Neural progenitor cell (in vitro differentiated cells): ENCODE data around the gene RCAN1.
A peak's percentile ranks its signal among the peaks of the same experiment; 100 is the strongest.

ENCODE experiments used
- CTCF ChIP-seq: fragments of 200-600 bp; sonication (generic); IDR thresholded peaks from 2 replicates; pipeline ENCODE4 v1.5.1; 2017; ENCODE audit warnings: antibody characterized with exemption, mild to moderate bottlenecking
- EZH2 ChIP-seq: fragments of 200-600 bp; sonication (generic); IDR thresholded peaks from 2 replicates; pipeline ENCODE4 v1.6.1; 2017; ENCODE audit warnings: antibody characterized with exemption, mild to moderate bottlenecking, moderate library complexity
- EZH2phosphoT487 ChIP-seq: fragments of 200-600 bp; sonication (generic); IDR thresholded peaks from 2 replicates; pipeline ENCODE4 v1.6.1; 2017; ENCODE audit warnings: antibody characterized with exemption

GRCh38 chr21:34510148-34511142 is 104.5 kb downstream of the RCAN1 start:
- TF ChIP-seq CTCF (peak; percentile 78), EZH2 (no peak), EZH2phosphoT487 (no peak)
